H54 (cell line): Measurements from ENCODE around the gene KRTAP10-10.
"Not testable (repeated sequence)": the region's sequence is repeated elsewhere in the genome, so short reads cannot be mapped to it uniquely, and the experiment has no call there.

Source experiments
- DNase-seq: peaks from one replicate; pipeline ENCODE4 v3.0.0; 2011; ENCODE audit warnings: low spot score, mixed read lengths; ENCODE audit not compliant: insufficient read length
- FAIRE-seq: peaks from 3 replicates; lab custom pipeline; 2011; peaks lifted over from hg19 to GRCh38; lab: Jason Lieb, UNC
- POLR2A ChIP-seq: IDR thresholded peaks from 2 replicates; pipeline ENCODE4 v1.6.1; 2011; ENCODE audit warnings: low read depth, mild to moderate bottlenecking, low read length

KRTAP10-10 gene

DNA sequence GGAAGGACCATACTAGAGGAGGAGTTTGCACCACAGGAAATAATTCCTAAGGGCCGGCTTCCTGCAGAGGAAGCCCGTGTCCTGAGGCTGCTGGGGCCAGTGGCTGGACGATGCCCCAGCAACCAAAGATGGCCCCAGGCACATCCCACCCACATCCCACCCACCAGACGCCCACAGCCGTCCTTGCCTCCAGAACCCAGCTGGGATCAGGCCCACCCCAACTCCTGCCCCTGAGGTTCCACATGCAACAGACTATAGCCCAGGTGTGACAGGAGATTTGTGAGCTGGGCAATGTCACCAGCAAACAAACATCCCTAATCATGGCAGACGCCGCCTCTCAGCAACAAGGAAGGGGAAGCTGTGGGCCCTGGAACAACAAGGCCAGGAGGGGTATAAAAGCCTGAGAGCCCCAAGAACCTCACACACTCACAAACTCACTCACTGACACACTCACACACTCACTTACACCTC, 10.4 kb upstream of the KRTAP10-10 start, which contains the start of gene KRTAP10-9:
Gene KRTAP10-9, plus strand, starts transcription at position 421 of the 471 bp plus-strand sequence. CDS start 79 bp downstream, outside the sequence.
- FAIRE-seq: no peak
- TF ChIP-seq POLR2A: no peak
- no peak for DNase-seq

DNA sequence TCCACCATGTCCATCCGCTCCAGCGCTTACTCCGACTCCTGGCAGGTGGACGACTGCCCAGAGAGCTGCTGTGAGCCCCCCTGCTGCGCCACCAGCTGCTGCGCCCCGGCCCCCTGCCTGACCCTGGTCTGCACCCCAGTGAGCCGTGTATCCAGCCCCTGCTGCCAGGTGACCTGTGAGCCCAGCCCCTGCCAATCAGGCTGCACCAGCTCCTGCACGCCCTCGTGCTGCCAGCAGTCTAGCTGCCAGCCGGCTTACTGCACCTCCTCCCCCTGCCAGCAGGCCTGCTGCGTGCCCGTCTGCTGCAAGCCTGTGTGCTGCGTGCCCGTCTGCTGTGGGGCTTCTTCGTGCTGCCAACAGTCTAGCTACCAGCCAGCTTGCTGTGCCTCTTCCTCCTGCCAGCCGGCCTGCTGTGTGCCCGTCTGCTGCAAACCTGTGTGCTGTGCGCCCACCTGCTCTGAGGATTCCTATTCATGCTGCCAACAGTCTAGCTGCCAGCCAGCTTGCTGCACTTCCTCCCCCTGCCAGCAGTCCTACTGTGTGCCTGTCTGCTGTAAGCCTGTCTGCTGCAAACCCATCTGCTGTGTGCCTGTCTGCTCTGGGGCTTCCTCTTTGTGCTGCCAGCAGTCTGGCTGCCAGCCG, 9.9 kb upstream of the KRTAP10-10 start:
- not testable (repeated sequence) for FAIRE-seq

DNA sequence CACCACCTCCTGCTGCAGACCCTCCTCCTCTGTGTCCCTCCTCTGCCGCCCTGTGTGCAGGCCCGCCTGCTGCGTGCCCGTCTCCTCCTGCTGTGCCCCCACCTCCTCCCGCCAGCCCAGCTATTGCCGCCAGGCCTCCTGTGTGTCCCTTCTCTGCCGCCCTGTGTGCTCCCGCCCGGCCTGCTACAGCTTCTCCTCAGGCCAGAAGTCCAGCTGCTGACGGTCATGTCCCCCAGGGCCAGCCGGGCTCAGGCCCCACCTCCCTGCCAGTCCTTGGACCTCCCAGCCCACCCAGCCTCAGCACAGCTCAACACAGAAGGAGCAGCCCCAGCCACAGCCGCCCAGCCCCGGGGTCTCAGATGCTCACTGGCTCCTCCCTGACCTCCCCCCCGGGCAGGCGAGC, 9.3 kb upstream of the KRTAP10-10 start:
- not testable (repeated sequence) for FAIRE-seq, DNase-seq

More for the DNA sequence above, 9.9 kb upstream of the KRTAP10-10 start:
- DNase-seq: not testable (repeated sequence)

DNA sequence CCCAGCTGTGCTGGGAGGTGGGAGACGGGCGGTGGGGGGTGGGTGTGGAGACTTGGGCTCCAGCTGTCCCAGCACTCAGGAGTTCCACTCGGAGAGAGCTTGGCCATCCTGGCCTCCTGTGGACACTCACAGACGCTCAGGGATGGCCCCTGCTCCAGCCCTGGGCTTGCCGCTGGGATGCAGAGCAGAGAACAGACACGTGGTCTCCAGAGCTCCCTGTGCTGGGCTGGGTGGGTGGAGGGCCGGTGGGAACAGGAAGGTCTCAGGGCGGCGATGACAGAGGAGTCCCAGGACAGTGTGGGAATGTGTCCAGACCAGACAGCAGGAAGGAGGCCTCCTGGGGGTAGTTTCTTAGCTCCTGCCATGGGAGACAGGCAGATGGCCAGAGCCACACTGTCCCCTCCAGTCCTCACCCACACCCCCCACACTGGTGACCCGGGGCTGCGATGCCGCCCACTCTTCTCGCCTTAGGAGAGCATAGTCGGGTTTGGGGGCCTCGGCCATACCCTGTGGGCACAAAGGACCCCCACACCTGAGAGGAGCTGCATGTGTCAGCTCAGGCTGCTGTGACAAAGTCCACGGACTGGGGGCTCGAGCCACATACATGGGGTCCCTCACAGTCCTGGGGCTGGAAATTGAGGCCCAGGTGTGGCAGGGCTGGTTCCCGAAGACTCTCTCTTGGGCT, 8.3 kb upstream of the KRTAP10-10 start:
- DNase-seq: no peak
- TF ChIP-seq POLR2A: no peak
- FAIRE-seq: no peak

DNA sequence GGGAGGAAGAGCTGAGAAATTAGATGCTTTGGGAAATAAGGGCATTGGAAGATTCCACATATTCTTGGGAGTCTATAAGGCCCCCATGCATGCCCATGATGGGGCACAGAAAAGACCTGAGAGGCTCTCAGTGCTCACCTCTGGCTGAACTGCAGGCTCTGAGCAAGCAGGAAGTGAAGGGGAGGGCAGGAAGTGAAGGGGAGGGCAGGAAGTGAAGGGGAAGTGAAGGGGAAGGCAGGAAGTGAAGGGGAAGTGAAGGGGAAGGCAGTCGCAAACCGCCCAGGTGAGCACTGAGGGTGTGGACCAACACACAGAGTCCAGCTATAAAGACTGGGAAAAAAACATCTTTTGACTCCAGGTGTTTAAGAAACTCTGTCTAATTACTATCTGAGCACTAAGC, 6.7 kb upstream of the KRTAP10-10 start:
- TF ChIP-seq POLR2A: no peak
- FAIRE-seq (no peak), DNase-seq (no peak)

DNA sequence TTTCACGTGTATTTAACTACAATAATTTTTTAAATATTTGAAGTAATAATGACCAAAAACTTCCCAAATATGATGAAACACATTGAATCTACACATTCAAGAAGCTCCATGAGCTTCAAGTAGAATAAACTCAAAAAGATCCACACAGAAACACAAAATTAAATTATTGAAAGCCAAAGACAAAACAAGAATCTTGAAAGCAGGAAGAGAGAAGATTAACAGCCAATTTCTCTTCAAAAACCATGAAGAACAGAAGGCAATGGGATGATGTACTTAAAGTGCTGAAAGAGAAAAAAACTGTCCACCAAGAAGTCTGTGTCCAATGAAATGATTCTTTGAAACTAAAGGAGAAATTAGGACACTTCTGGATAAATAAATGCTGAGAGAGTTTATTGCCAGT, 5.1 kb upstream of the KRTAP10-10 start:
- no peak for TF ChIP-seq POLR2A
- DNase-seq: no peak
- FAIRE-seq: no peak

DNA sequence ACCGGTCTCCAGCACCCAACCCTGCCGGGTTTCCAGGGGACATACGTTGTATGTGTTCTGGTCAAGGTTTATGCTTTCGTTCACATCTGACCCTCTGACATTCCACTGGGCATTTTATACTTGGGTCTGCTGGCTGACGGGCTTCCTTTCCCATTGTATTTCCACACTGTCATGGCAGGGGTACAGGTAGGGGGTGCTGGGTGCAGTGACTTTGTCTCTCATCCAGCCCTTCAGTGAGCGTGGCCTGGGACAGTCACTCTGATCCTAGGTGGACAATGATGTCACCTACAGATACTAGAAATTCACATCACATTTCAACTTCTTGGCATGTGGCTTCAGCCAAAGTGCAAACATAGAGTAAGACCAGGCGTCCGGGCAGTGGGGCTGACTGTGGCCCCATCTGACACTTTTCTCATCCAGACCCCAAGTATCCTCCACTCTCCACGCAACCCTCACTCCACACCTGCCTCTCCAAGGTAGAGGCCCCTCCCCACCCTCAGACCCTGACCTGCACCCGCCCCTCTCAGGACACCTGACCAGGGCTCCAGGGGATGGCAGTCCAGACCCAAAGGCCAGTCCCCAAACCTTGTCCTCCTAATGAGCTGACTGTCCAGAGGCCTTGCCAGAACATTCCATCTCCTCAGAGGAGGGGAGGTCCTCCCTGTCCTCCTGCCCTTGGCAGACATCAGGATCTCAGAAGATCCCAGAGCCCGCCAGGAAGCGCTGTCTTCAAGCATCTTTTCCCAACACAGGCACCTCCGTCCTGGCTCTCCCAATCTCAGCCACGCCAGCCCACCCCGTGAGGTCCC, 743 bp upstream of the KRTAP10-10 start:
- no peak for DNase-seq
- no peak for FAIRE-seq
- TF ChIP-seq POLR2A: no peak

DNA sequence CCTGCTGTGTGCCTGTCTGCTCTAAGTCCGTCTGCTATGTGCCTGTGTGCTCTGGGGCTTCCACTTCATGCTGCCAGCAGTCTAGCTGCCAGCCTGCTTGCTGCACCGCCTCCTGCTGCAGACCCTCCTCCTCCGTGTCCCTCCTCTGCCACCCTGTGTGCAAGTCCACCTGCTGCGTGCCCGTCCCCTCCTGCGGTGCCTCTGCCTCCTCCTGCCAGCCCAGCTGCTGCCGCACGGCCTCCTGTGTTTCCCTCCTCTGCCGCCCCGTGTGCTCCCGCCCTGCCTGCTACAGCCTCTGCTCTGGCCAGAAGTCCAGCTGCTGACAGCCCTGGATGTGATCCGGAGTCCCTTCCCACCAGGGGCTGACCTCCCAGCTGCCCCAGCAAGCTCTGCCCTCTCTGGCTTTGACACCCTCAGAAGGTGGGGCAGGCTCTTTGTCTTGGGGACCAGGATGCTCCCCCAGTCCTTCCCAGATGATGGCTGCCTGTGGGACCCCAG, 744 bp downstream of the KRTAP10-10 start:
- DNase-seq, FAIRE-seq: not testable (repeated sequence)

DNA sequence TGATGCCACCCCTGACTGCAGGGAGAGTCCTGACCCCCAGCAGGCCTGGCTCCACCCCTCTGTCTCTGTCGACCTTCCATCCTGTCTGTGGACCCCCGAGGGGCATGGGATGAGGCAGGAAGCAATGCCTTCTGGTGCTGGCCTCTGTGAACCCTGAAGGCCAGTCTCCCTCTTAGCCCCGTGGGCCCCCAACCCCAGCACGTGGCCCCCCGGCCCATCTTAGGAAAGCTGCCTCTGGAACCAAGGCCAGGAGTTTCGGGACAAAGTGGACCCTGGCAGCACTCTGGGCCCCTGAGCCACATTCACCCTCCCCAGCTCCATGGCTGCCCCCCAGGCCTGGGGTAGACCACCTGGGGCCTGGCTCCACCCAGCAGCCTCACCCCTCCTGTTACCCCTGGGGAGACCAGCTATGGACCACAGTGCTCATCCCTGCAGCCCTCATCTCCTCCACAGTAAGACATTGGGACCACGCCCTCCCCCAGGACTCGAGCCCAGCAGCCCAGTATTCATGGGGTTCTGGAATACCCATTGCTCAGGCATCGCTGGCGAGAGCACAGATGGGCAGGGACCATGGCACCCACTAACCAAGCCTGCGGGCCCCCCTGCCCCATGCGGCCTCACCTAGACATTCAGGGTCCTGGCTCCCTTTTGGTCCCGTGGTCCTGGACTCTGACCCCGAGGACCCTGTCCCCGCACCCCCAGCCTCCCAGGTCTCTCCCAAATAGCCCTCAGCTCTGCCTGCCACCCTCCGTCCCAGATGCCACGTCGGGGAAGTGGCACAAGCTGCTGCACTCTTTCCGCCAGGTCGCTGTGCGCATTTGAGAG, 1.6 kb downstream of the KRTAP10-10 start:
- FAIRE-seq, DNase-seq: not testable (repeated sequence)

DNA sequence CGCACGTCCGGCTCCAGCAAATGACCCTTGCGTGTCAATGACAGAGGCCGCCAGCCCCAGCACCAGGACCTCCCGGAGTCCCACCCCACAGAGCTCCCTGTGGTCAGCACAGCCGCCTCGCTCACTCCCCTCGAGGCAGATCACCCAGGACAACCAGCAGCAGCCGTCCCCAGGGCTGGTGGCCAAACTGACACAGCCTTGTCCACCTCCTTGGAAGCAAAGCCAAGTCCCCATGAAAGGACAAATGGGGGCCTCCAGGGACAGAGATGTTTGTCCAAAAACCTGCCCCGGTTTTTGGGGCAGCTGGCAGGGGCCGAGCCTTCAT, 2.1 kb downstream of the KRTAP10-10 start:
- FAIRE-seq (no peak), DNase-seq (no peak)
- no peak for TF ChIP-seq POLR2A

DNA sequence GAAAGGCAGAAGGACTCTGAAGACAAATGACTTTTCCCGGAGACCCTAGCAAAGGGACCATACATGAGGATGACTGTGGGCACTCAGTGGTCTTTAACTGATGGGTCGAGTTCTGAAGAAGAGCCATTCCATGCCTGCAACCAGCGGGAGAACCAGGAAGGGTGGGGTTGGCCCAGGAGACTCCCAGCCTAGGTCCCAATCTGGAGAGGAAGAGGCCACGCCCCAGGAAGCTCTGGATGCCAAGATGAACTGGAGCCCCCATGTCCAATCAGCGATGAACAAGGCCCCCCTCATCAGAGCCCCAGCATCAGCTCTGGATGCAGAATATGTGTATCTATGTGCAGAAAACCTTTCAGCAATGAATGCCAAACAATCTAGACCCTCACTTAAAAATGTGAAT, 3.6 kb downstream of the KRTAP10-10 start:
- DNase-seq: no peak
- FAIRE-seq: no peak
- no peak for TF ChIP-seq POLR2A

DNA sequence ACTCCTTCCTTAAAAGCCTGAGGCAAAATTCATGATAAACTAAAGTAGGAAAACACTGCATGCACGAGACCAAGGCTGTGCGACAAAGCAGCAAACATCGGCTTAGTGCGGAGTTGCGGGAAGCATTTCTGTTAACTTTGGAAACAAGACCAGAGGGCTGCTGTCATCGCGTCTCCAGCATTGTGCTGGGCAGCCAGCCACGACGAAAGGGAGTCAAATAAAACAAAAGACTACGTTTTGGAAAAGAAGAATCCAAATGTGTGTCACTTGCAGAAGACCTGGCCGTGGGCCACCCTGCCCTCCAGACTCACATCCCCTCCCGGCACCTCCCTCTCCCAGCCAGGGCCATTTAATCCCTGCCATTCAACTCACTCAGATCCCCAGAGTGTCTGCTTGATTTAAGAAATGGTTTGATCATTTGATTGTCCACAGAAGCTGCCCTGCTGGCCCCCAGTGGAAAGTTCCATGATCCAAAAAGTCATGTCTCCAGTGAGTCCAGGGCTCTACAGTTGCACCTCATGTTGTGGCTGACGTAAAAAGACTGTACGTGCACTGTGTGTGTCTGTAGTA, 6.7 kb downstream of the KRTAP10-10 start:
- no peak for TF ChIP-seq POLR2A
- FAIRE-seq: no peak

DNA sequence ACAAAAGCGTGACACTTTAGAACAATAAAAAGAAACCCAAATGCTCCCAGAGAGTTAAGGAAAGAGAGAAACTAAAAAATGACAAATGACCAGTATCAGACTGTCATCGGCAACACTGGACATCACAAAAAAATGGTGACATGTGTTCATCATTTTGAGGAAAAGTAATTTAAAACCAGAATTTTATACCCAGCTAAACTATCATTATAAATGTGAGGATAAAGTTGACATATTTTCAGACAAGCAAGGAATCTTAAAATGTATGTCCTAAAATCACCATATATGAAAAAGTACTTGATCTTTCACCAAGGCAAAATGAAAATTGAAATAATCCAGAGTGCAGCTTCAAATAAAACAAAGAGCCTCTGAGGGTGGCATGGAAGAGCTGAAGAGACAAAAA, 7.7 kb downstream of the KRTAP10-10 start:
- DNase-seq (no peak), FAIRE-seq (no peak)
- no peak for TF ChIP-seq POLR2A

More for the DNA sequence above, 6.7 kb downstream of the KRTAP10-10 start:
- no peak for DNase-seq

DNA sequence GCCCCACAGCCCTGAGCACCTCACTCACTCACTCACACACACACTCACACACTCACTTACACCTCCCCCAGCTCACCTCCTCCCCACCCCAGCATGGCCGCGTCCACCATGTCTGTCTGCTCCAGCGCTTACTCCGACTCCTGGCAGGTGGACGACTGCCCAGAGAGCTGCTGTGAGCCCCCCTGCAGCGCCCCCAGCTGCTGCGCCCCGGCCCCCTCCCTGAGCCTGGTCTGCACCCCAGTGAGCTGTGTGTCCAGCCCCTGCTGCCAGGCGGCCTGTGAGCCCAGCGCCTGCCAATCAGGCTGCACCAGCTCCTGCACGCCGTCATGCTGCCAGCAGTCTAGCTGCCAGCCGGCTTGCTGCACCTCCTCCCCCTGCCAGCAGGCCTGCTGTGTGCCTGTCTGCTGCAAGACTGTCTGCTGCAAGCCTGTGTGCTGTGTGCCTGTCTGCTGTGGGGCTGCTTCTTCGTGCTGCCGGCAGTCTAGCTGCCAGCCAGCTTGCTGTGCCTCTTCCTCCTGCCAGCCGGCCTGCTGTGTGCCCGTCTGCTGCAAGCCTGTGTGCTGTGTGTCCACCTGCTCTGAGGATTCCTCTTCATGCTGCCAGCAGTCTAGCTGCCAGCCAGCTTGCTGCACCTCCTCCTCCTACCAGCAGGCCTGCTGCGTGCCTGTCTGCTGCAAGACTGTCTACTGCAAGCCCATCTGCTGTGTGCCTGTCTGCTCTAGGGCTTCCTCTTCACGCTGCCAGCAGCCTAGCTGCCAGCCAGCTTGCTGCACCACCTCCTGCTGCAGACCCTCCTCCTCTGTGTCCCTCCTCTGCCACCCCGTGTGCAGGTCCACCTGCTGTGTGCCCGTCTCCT, 9.4 kb downstream of the KRTAP10-10 start, which contains the start of gene KRTAP10-11:
Gene KRTAP10-11, plus strand, starts transcription at position 49 of the 856 bp plus-strand sequence. Its CDS starts 45 bp downstream, at position 94.
- not testable (repeated sequence) for FAIRE-seq, DNase-seq
